ENCODE data around the gene YIF1B.

YIF1B gene

GRCh38 chr19:38277549-38277948, 38.2 kb downstream of the YIF1B start:
- intact Hi-C loops (cut with DNase I; ENCODE audit: low total_unique reads) = no loop called here
- Histone ChIP-seq H3K27ac (peak overlapping the region; percentile 81 to 83), H3K4me3 (peak overlapping the region in 1 of 2 donors; percentile 10), H3K36me3 (no peaks in the 10 kb centered on the region), H3K27me3 (no peaks in the 10 kb centered on the region), H3K9me3 (no peaks in the 10 kb centered on the region), H3K4me1 (peaks cover 0 to 51% (median 33%) of the 10 kb centered on the region in 4 donors)
- DNase-seq = no peak
- TF ChIP-seq, protein P1, sequence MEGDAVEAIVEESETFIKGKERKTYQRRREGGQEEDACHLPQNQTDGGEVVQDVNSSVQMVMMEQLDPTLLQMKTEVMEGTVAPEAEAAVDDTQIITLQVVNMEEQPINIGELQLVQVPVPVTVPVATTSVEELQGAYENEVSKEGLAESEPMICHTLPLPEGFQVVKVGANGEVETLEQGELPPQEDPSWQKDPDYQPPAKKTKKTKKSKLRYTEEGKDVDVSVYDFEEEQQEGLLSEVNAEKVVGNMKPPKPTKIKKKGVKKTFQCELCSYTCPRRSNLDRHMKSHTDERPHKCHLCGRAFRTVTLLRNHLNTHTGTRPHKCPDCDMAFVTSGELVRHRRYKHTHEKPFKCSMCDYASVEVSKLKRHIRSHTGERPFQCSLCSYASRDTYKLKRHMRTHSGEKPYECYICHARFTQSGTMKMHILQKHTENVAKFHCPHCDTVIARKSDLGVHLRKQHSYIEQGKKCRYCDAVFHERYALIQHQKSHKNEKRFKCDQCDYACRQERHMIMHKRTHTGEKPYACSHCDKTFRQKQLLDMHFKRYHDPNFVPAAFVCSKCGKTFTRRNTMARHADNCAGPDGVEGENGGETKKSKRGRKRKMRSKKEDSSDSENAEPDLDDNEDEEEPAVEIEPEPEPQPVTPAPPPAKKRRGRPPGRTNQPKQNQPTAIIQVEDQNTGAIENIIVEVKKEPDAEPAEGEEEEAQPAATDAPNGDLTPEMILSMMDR (IDR thresholded peaks at IDR 0.05) = no peak

DNA sequence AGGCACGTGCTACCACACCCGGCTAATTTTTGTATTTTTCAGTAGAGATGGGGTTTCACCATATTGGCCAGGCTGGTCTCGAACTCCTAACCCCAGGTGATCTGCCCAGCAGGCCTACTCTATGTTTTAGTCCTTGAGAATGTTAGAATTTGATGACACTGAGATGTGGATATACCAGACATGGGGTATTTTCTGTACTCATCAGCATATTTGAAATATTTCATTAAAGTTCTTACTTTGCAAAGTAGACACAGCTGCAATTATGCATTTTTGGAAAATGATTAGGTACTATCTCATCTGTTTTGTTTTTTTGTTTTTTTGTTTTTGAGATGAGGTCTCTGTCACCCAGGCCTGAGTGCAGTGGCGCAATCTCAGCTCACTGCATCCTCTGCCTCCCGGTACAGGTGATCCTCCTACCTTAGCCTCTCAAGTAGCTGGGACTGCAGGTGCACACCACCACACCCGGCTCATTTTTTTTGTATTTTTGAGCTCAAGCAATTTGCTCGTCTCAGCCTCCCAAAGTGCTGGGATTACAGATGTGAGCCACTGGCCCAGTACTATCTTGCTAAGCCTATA, 38.7 kb downstream of the YIF1B start:
- TF ChIP-seq, protein P1 (IDR thresholded peaks at IDR 0.05) = no peak
- H3K27me3 ChIP-seq = no peaks in the 10 kb centered on the region
- intact Hi-C loops (cut with DNase I; ENCODE audit: low total_unique reads) = no loop called here
- no peaks in the 10 kb centered on the region for H3K36me3 ChIP-seq
- peaks cover 0 to 51% (median 33%) of the 10 kb centered on the region in 4 donors for H3K4me1 ChIP-seq
- peak overlapping the region; percentile 81 to 83 for H3K27ac ChIP-seq
- H3K9me3 ChIP-seq = no peaks in the 10 kb centered on the region
- H3K4me3 ChIP-seq = no peak overlapping the region
- no peak for DNase-seq

DNA sequence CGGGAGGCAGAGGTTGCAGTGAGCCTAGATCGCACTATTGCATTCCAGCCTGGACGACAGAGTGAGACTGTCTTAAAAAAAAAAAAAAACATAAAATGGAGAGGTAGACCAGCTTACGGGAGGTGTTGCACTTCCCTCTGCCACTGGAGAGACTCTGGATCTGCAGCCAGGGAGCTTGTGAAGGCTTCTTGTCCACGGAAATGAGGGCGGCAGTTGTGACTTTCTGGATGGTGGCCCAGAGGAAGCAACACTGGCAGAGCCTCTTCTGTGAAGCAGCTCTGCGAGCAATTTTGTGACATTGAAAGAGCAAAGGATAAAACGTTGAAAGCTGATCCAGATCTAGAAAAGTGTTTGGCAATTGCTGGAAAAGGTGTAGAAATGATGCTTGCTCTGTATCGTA, 41.0 kb downstream of the YIF1B start:
- peak in 1 of 2 donors; percentile 48 for DNase-seq
- Histone ChIP-seq H3K27ac (peak overlapping the region in 1 of 2 donors; percentile 12), H3K9me3 (no peaks in the 10 kb centered on the region), H3K4me3 (no peak overlapping the region), H3K4me1 (peaks cover 0 to 55% (median 33%) of the 10 kb centered on the region in 4 donors), H3K36me3 (no peaks in the 10 kb centered on the region), H3K27me3 (no peaks in the 10 kb centered on the region)
- intact Hi-C loops (cut with DNase I; ENCODE audit: low total_unique reads) = no loop called here
- TF ChIP-seq, protein P1 (IDR thresholded peaks at IDR 0.05) = no peak

GRCh38 chr19:38273499-38273898, 42.2 kb downstream of the YIF1B start:
- Histone ChIP-seq H3K36me3 (no peaks in the 10 kb centered on the region), H3K4me3 (no peak overlapping the region), H3K27me3 (no peaks in the 10 kb centered on the region), H3K4me1 (peaks cover 0 to 49% (median 32%) of the 10 kb centered on the region in 4 donors), H3K9me3 (no peaks in the 10 kb centered on the region), H3K27ac (no peak overlapping the region)
- intact Hi-C loops (cut with DNase I; ENCODE audit: low total_unique reads) = no loop called here
- DNase-seq = no peak
- TF ChIP-seq, protein P1 (IDR thresholded peaks at IDR 0.05) = no peak

DNA sequence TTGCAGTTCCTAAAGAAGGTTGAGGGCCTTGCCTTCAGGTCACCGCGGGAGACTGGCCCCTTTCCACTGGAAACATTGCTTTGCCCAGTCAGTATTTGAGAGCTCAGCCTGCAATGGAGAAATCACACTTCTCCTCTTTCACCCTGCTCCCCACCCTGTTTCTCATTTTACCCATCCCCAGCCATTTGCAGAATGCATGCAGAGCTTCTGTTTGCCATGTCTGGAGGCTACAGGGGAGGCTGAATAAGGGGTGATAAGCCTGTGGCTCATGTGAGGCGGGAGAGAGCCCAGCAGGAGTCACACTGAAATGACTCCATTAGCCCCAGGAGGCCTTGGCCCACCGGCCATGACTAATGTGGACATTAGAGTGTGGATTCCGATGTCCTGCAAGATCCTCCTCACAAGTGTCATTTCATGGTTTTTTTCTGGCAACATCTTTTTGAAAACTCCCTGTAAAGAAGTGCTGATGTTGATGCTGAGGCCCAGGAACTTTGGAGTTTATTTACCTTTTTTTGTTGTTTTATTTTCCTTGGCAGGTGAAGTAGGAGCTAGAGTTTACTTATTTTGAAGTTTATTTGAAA, 45.1 kb downstream of the YIF1B start:
- Histone ChIP-seq H3K27me3 (no peaks in the 10 kb centered on the region), H3K4me1 (peaks cover 0 to 29% (median 15%) of the 10 kb centered on the region in 4 donors), H3K27ac (no peak overlapping the region), H3K36me3 (no peaks in the 10 kb centered on the region), H3K9me3 (no peaks in the 10 kb centered on the region), H3K4me3 (no peak overlapping the region)
- TF ChIP-seq, protein P1 (IDR thresholded peaks at IDR 0.05) = no peak
- intact Hi-C loops (cut with DNase I; ENCODE audit: low total_unique reads) = no loop called here
- no peak for DNase-seq

Data from tibial artery (tissue), 4 donors.